Activated CD4-positive, alpha-beta memory T cell treated with anti-CD3 and anti-CD28 coated beads, Interleukin-2, amount 10 ng/mL, durations not matched to agents 7 days and 5 days (primary cell): Measurements from ENCODE around the gene ANXA5. TPM values are rescaled to one million over a fixed set of nuclear protein-coding genes. Genes with fewer than 3 reads are reported as not detected.
A peak's percentile ranks its signal among the peaks of the same experiment; 100 is the strongest.
"Not testable (repeated sequence)": the region's sequence is repeated elsewhere in the genome, so short reads cannot be mapped to it uniquely, and the experiment has no call there.

Experiments
- CTCF ChIA-PET: fragments of 350-600 bp; sonication (Branson Sonifier 250); formaldehyde crosslinking; loops from one replicate; lab custom pipeline; 2021; ENCODE audit warnings: antibody characterized with exemption, inconsistent platforms; lab: Charles Lee
- POLR2A ChIA-PET: fragments of 350-600 bp; sonication (Branson Sonifier 250); formaldehyde crosslinking; loops from one replicate; lab custom pipeline; 2021; ENCODE audit warnings: antibody characterized with exemption; lab: Charles Lee
- DNase-seq: peaks from one replicate; pipeline ENCODE4 v3.0.0-alpha.2; 2020
- H3K27ac Mint-ChIP-seq: one replicate; pipeline ENCODE4 v1.8.0; 2021; ENCODE audit warnings: mild to moderate bottlenecking, mixed read lengths
- H3K27me3 Mint-ChIP-seq: one replicate; pipeline ENCODE4 v1.8.0; 2021; ENCODE audit warnings: mixed read lengths
- H3K36me3 Mint-ChIP-seq: one replicate; pipeline ENCODE4 v1.8.0; 2021; ENCODE audit warnings: low read depth, mixed read lengths
- H3K4me1 Mint-ChIP-seq: one replicate; pipeline ENCODE4 v1.8.0; 2021; ENCODE audit warnings: mixed read lengths
- H3K4me3 Mint-ChIP-seq: one replicate; pipeline ENCODE4 v1.8.0; 2021; ENCODE audit warnings: mild to moderate bottlenecking, mixed read lengths
- H3K9me3 Mint-ChIP-seq: one replicate; pipeline ENCODE4 v1.8.0; 2021; ENCODE audit warnings: mixed read lengths
- total RNA-seq, 2 experiments: library from RNA; stranded (reverse); gene quantifications; one replicate each; pipeline ENCODE4 v1.2.3, GENCODE V29; 2021

Gene ANXA5
- total RNA-seq, result 100 to 1,000 TPM; 234 to 235 TPM

DNA sequence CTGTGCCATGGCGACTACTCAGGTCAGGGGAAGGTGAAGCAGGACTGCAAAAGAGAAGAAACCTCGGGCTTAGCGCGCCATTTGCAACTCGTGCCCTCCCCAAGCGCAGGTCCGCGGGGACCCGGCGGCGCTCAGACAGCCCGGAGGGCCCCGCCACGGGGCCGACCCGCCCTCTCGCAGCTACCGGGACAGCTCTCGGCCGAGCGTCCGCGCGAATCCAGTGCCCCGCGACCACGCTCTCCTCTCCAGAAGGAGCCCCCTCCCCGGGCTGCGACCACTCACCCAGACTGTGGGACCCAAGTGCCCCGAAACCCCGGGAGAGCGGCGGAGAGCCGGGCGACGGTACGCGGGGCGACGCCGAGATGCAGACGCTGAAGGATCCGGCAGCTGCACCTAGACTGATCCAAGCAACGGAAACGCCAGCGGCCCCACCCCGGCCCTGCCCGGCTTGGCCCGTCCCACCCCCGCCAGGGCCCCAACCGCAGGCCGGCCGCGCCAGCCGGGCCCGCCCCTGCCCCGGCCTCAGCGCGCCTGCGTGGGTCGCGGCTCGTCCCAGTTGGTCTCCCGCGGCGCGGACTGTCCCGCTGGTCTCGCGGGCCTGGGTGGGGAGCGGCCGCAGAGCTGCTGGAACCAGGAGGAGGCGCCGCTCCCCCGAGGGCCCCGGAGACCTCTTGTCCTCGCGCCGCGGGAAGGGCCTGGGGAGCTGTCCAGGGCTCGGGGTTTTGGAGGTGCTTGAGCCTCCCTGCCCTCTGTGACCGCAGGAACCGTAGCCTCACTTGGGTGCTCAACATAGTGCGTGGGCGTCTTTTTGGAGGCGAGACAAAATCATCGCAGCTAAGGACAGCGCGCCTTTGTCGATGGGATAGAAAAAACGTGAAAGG lies at the start of gene ANXA5:
ANXA5 (minus strand) TSS at position 400 of the 881 bp plus-strand sequence; CDS start at position 9, 391 bp downstream.
- H3K27ac Mint-ChIP-seq, result peak within 1 kb of the TSS; percentile 99
- H3K4me1 Mint-ChIP-seq, result peaks cover 38% of the 10 kb centered on the region
- peaks cover 31% of the 10 kb centered on the region for H3K27me3 Mint-ChIP-seq
- no peaks in the 10 kb centered on the region for H3K9me3 Mint-ChIP-seq
- ChIA-PET POLR2A (interaction anchor here (0.8 to 2.6 kb wide), 21 partner anchors 9 to 1631 kb away, joined by 3 to 77 read pairs (median 4); partner anchors contain the start of genes BBS12, CCNA2, EXOSC9 and MAD2L1), CTCF (interaction anchor here (0.7 to 2.0 kb wide), 12 partner anchors 8 to 234 kb away, joined by 3 to 11 read pairs (median 4); no protein-coding TSS in a partner anchor)
- H3K4me3 Mint-ChIP-seq, result peak within 1 kb of the TSS; percentile 99
- peaks cover 39% of the 10 kb centered on the region for H3K36me3 Mint-ChIP-seq
- peak; percentile 87 for DNase-seq

DNA sequence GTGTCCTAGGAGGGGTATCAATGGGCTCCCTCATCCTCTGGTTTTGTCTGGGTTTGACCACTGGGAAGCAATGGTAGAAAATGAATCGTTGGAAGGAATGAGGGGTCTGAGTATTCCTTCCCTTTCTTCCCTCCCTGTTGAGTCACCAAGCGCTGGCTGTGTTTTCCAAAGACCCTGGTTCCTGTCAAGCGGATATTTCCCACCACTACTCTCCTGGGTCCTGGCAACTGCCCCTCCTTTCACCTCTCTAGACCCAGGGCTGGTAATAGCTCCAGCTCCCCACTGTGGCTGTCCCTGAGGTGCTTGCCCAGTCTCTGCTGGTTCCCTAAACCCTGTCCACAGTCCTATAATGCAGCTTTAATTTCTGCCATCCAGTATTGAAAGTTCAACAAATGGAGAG lies 46.0 kb upstream of the ANXA5 start:
- no peaks in the 10 kb centered on the region for H3K36me3 Mint-ChIP-seq
- DNase-seq, result no peak
- no peak overlapping the region for H3K27ac Mint-ChIP-seq
- POLR2A ChIA-PET, result no interaction called here
- H3K9me3 Mint-ChIP-seq, result peaks cover 2% of the 10 kb centered on the region
- peaks cover 12% of the 10 kb centered on the region for H3K27me3 Mint-ChIP-seq
- no peak overlapping the region for H3K4me3 Mint-ChIP-seq
- H3K4me1 Mint-ChIP-seq, result no peaks in the 10 kb centered on the region
- CTCF ChIA-PET, result interaction anchor here (1.0 kb wide), 1 partner anchor 21 kb away, joined by 3 read pairs; no protein-coding TSS in a partner anchor

- POLR2A ChIA-PET, result no interaction called here
- H3K9me3 Mint-ChIP-seq, result peaks cover 2% of the 10 kb centered on the region
- CTCF ChIA-PET, result interaction anchor here (1.0 kb wide), 2 partner anchors 20 to 280 kb away, joined by 3 read pairs; no protein-coding TSS in a partner anchor
- H3K27me3 Mint-ChIP-seq, result peaks cover 9% of the 10 kb centered on the region
- H3K36me3 Mint-ChIP-seq, result no peaks in the 10 kb centered on the region
- no peak for DNase-seq
- no peak overlapping the region for H3K4me3 Mint-ChIP-seq
- H3K4me1 Mint-ChIP-seq, result no peaks in the 10 kb centered on the region
- H3K27ac Mint-ChIP-seq, result no peak overlapping the region
These were observed 45.0 kb upstream of the ANXA5 start for GRCh38 chr4:121741751-121742150.

DNA sequence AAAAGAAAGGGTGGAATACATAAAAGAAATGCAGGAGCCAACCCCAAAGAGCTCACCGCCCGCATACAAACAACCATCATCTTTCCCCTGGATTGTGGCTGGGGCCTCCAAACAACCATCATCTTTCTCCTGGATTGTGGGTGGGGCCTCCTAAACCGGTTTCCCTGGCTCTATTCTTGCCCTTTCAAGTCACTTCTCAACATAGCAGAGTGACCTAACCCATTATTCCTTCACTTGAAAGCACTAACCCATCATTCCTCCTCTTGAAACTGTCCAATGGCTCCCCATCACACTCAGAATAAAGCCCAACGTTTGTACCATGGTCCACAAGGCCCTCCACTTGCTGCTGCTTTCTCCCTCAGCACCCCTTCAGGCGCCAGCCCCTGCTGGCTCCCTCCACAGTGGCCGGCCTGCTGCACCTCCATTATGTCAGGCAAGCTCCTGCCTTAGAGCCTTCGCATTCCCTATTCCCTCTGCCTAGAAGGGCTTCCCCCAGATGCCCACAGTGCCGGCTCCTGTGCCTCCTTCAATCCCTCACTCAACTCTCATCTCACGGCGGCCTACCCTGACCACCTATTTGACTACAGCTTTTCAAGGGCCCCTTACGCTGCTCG lies 44.1 kb upstream of the ANXA5 start:
- Mint-ChIP-seq H3K36me3 (no peaks in the 10 kb centered on the region), H3K4me3 (no peak overlapping the region), H3K9me3 (peaks cover 2% of the 10 kb centered on the region), H3K27me3 (peaks cover 9% of the 10 kb centered on the region), H3K27ac (no peak overlapping the region), H3K4me1 (no peaks in the 10 kb centered on the region)
- DNase-seq, result no peak
- POLR2A ChIA-PET, result no interaction called here
- CTCF ChIA-PET, result interaction anchor here (0.9 kb wide), 1 partner anchor 30 kb away, joined by 3 read pairs; no protein-coding TSS in a partner anchor

GRCh38 chr4:121739575-121739974 lies 42.8 kb upstream of the ANXA5 start:
- ChIA-PET CTCF (interaction anchor here (0.9 kb wide), 1 partner anchor 29 kb away, joined by 3 read pairs; no protein-coding TSS in a partner anchor), POLR2A (no interaction called here)
- Mint-ChIP-seq H3K9me3 (no peaks in the 10 kb centered on the region), H3K4me3 (no peak overlapping the region), H3K27ac (no peak overlapping the region), H3K4me1 (no peaks in the 10 kb centered on the region), H3K36me3 (no peaks in the 10 kb centered on the region), H3K27me3 (peaks cover 6% of the 10 kb centered on the region)
- no peak for DNase-seq

- Mint-ChIP-seq H3K9me3 (no peaks in the 10 kb centered on the region), H3K4me3 (no peak overlapping the region), H3K4me1 (no peaks in the 10 kb centered on the region), H3K27ac (no peak overlapping the region), H3K27me3 (peaks cover 8% of the 10 kb centered on the region), H3K36me3 (no peaks in the 10 kb centered on the region)
- ChIA-PET POLR2A (no interaction called here), CTCF (no interaction called here)
- DNase-seq, result no peak
These were observed 42.2 kb upstream of the ANXA5 start for GRCh38 chr4:121738780-121739535.

DNA sequence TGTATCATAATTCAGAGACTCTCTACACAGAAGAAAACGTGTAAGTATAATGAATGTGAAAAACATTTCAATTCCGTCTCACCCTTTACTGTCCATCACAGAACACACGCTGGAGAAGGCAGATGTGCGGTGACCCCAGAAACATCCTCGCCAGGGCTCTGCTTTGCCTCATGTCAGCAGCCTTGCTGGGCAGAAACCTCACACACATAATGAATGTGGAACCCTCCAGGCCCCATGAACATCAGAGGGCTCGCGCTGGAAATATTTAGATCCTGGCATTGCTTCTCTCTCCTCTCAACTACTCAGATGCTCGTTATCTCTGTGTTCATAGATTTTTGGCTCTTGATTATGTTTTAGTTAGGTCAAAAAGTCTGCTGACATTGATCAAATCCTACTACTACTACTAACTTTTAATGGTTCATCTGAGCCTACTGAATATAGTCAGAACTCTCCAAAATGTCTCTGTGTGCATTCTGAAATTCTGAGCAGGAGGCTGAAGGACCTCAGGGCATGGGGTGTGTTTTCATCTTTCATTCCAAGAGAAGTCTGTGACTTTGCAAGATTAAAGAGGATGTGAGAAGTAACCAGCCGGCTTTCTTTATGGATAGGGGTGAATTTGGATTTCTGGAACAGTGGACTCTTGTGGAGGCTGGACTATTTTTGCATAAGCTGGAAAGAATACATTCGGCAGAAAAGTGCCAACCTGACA lies 41.2 kb upstream of the ANXA5 start:
- Mint-ChIP-seq H3K27me3 (peaks cover 8% of the 10 kb centered on the region), H3K27ac (no peak overlapping the region), H3K9me3 (no peaks in the 10 kb centered on the region), H3K4me3 (no peak overlapping the region), H3K36me3 (no peaks in the 10 kb centered on the region), H3K4me1 (no peaks in the 10 kb centered on the region)
- ChIA-PET POLR2A (no interaction called here), CTCF (interaction anchor here (0.7 to 3.8 kb wide), 7 partner anchors 23 to 623 kb away, joined by 3 to 31 read pairs (median 4); partner anchors contain the start of gene ANXA5)
- no peak for DNase-seq

- H3K9me3 Mint-ChIP-seq, result no peaks in the 10 kb centered on the region
- no peaks in the 10 kb centered on the region for H3K4me1 Mint-ChIP-seq
- no peaks in the 10 kb centered on the region for H3K36me3 Mint-ChIP-seq
- no peak overlapping the region for H3K4me3 Mint-ChIP-seq
- ChIA-PET POLR2A (no interaction called here), CTCF (interaction anchor here (0.5 to 3.8 kb wide), 10 partner anchors 24 to 366 kb away, joined by 3 to 31 read pairs (median 3); partner anchors contain the start of gene ANXA5)
- peaks cover 4% of the 10 kb centered on the region for H3K27me3 Mint-ChIP-seq
- no peak overlapping the region for H3K27ac Mint-ChIP-seq
- no peak for DNase-seq
These were observed 40.1 kb upstream of the ANXA5 start for GRCh38 chr4:121736735-121737351.

- POLR2A ChIA-PET, result no interaction called here
- Mint-ChIP-seq H3K9me3 (no peaks in the 10 kb centered on the region), H3K36me3 (no peaks in the 10 kb centered on the region), H3K27ac (no peak overlapping the region), H3K4me3 (no peak overlapping the region), H3K27me3 (peaks cover 6% of the 10 kb centered on the region), H3K4me1 (no peaks in the 10 kb centered on the region)
- DNase-seq, result no peak
- CTCF ChIA-PET, result interaction anchor here (1.4 to 3.8 kb wide), 2 partner anchors 38 to 272 kb away, joined by 6 to 31 read pairs; partner anchors contain the start of gene ANXA5
These were observed 37.8 kb upstream of the ANXA5 start for GRCh38 chr4:121734571-121734970.

DNA sequence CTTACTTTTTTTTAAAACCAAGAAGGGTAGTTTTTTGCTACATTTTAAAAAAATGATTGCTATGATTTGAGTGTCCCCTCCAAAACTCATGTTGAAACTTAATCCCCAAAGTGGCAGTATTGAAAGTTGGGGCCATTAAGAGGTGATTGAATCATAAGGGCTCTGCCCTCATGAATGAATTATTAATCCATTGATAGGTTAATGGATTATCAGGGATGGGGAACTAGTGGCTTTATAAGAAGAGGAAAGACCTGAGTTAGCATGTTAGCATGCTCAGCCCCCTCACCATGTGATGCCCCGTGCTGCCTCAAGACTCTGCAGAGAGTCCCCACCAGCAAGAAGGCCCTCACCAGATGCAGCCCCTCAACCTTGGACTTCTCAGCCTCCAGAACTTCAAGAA lies 37.2 kb upstream of the ANXA5 start:
- H3K4me3 Mint-ChIP-seq, result no peak overlapping the region
- DNase-seq, result no peak
- ChIA-PET POLR2A (no interaction called here), CTCF (no interaction called here)
- H3K27ac Mint-ChIP-seq, result no peak overlapping the region
- no peaks in the 10 kb centered on the region for H3K9me3 Mint-ChIP-seq
- no peaks in the 10 kb centered on the region for H3K36me3 Mint-ChIP-seq
- H3K27me3 Mint-ChIP-seq, result peaks cover 6% of the 10 kb centered on the region
- no peaks in the 10 kb centered on the region for H3K4me1 Mint-ChIP-seq

- POLR2A ChIA-PET, DNase-seq, H3K4me1 Mint-ChIP-seq, H3K36me3 Mint-ChIP-seq, H3K27me3 Mint-ChIP-seq, H3K27ac Mint-ChIP-seq, H3K4me3 Mint-ChIP-seq, CTCF ChIA-PET, H3K9me3 Mint-ChIP-seq: not testable (repeated sequence)
These were observed 33.0 kb upstream of the ANXA5 start for GRCh38 chr4:121729753-121730152.
